NK-92 (cell line): Measurements from ENCODE around the gene ULK4.

ENCODE experiments used
- DNase-seq: peaks from one replicate; lab custom pipeline; 2025; ENCODE audit not compliant: unreplicated experiment; lab: John Stamatoyannopoulos, UW

The ULK4 gene

GRCh38 chr3:41370307-41370706 lies 591.6 kb downstream of the ULK4 start:
- DNase-seq = no peak

DNA sequence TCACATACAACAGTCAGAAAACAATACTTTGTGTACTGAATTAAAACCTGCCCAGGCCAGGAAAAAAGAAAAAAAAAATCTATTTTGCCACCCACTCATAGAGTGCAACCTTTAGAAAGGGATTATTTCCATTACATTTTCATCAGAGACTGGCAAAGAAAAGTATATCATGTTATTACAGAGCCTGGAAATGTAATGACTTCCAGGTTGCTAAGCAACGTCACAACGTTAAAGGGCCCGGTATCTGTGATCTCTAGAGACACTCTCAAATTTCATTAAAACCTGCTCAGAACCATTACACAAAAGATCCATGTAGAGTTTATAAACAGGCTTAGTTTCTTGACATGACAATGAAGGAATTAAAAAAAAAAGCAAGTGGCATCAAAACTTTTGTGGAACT lies 592.1 kb downstream of the ULK4 start:
- DNase-seq = no peak

GRCh38 chr3:41365973-41366372 lies 595.9 kb downstream of the ULK4 start:
- no peak for DNase-seq

DNA sequence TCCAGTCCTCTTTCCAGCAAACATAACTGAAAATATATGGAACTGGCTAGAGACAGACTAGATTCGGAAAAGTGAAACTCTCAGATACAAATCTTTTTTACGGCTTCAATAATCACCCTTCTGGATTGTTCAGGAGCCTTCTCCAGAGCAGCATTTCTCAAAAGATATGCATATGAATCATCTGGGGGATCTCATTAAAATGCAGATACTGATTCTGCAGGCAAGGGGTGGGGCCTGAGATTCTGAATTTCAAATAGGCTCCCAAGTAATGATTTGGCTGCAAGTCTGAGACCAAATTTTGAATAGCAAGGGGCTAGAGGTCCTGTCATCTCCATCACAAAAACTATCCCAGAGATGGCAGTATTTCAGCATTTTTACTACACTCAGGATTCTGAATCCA lies 597.2 kb downstream of the ULK4 start:
- DNase-seq = no peak

DNA sequence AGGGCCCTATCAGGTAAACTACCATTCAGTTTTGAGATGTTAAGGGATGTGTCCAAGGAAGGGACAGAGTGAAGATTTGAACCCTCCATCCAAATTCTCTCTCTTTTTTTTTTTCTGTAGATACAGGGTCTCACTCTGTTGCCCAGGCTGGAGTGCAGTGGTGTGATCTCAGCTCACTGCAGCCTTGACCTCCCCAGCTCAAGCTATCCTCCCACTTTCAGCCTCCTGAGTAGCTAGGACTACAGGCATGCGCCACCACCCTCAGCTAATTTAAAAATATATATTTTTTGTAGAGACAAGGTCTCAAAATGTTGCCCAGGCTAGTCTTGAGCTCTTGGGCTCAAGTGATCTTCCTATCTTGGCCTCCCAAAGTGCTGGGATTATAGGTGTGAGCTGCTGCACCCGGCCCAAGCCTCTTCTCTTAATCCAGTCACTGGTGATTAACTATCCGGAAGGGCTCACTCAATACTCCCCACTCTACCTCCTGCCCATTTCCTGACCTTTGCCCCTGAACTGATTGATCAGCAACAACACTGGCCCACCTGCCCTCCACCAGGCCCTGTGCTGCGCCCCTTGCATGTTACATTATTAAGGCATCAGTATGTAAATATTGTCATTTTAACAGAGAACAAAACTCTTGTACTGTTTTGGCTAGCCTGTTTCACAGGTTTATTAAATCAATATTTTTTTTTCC lies 597.9 kb downstream of the ULK4 start:
- DNase-seq = no peak

- no peak for DNase-seq
These were observed 599.0 kb downstream of the ULK4 start for GRCh38 chr3:41362638-41363559.

GRCh38 chr3:41357271-41357670 lies 604.6 kb downstream of the ULK4 start:
- DNase-seq = no peak

DNA sequence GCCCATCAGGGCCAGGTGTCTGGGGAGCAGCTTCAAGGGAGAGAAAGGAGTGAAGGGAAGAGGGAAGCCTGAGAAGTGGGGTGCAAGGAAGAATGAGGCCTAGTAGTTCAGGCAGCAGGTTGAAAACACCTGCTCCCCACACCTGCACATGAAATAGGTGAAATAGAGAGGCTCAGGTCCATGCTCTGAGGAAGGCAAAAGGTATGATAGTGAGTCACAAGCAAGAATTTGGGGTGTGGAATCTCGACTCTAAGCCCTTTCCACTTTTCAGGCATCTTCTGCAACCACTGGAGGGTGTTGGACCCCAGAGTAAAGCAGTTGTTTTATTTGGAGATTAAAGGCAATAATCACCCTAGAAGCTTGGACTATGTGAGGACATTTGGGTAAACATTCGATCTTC lies 605.1 kb downstream of the ULK4 start:
- no peak for DNase-seq

DNA sequence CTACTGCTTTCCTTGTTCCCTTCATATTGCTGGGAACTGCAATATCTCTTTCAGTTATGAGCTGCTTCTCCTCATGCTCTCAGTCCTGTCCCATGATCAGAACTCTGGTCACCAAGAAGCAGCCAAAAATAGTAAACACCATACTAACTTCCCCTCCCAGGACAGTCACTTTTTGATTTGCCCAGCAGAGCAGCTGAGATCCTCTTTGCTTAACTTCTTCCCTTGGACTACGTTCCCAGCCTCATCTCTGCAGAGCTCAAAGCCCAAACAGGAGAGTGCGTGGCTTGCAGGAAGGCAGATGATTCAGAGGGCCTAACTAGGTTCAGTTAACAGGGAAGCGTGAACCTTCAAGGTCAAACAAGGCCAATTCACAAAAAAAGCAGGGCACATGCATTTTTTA lies 609.4 kb downstream of the ULK4 start:
- no peak for DNase-seq

GRCh38 chr3:41350441-41350840 lies 611.5 kb downstream of the ULK4 start:
- no peak for DNase-seq

DNA sequence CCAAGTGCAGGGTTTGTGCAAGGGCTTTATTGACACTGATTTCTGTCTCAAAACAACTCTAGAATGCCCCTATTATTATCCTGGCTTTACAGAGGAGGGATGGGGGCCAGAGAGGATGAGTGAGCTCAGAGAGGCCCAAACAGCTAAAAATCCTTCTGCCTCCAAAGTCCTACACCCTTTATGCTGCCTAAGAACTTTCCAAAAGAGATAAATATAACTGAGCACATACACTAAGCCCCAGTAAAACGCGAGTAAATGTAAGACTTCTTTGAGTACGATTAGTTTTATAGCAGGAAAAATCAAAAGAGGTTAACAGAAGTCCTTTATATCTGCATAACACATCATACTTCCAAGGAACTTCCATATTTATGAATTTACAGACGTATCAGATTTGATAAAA lies 613.5 kb downstream of the ULK4 start:
- no peak for DNase-seq

- no peak for DNase-seq
These were observed 615.1 kb downstream of the ULK4 start for GRCh38 chr3:41346698-41347270.

GRCh38 chr3:41345788-41346187 lies 616.1 kb downstream of the ULK4 start:
- DNase-seq = no peak

GRCh38 chr3:41339758-41340157 lies 622.1 kb downstream of the ULK4 start:
- no peak for DNase-seq

GRCh38 chr3:41338276-41338675 lies 623.6 kb downstream of the ULK4 start:
- no peak for DNase-seq

DNA sequence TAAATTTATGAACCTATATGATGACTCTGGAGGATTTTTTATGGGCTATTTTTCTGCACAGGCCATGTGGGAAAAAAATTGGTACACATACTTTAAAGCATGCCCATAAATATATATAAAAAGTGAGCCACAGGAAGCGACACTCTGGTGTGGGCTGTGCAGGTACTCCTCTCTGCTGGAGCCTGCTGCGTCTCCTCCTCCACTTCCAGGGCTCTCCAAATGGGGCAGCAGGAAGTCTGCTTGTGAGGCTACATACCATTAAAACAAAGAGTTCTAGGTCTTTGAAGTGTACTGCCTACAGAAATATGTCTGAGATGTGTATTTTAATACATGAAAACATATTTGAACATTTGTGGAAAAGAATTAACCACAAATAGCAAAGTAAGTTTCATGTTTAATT lies 627.5 kb downstream of the ULK4 start:
- DNase-seq = no peak

DNA sequence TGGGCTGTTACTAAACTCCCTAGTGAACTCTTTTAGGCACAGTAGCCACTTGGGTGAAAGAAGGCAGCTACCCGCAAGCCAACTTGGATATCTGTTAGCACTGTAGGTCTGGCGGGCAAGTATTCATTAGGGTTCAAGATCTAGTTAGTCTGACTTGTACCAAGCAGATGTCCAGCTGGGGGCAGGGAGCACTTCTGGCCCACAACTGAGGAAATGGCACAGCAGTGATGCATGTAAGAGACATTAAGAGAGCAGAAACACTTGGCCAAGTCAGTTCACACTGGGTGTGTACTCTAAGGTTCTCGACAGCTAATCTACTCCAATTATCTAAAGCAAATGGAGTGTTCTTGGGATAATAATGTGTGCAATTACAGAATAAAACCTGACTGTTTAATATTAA lies 630.9 kb downstream of the ULK4 start:
- DNase-seq = no peak

- DNase-seq = no peak
These were observed 631.4 kb downstream of the ULK4 start for GRCh38 chr3:41330465-41330864.

DNA sequence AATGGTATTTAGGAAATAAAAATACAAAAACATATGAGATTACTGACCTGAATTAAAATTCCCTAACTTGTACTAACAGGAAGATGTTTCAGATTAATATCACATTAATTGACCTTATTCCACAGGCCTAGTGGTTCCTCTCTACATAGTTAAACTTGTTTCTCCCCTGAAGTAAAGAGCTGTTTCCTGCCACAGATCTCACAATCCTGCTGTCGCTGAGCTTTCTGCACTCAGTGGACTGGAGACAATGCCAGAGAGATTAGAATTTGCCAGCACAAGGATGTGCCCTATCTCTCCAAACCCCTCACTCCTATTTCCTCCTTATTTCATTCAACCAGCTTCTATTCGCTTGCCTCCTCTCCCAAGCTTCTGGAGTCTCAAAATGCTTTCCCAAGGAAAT lies 632.0 kb downstream of the ULK4 start:
- DNase-seq = no peak

- DNase-seq = no peak
These were observed 633.0 kb downstream of the ULK4 start for GRCh38 chr3:41328926-41329325.

DNA sequence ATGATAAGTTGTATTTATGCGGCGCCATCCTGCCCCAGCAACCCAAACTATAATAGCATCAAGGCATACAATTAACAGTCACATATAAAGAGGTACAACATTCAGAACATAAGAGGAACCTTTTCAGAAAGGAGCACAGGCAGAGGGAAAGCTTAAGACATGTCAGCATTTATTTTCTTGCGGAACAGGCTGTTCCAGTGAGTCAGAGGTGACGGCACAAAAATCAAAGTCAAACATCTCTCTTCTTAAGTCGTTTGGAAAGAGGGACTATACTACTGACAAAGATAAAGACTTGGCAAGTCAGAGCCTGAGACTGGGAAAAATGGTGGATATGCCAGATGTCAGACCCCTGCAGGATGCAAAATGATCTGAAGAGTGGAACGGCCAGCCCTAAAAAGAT lies 634.2 kb downstream of the ULK4 start:
- DNase-seq = no peak

GRCh38 chr3:41324156-41324475 lies 637.8 kb downstream of the ULK4 start:
- no peak for DNase-seq
